Stimulated activated CD8-positive, alpha-beta memory T cell treated with anti-CD3 and anti-CD28 coated beads, Interleukin-15, amount 100 ng/mL, for 24 hours (primary cell): ENCODE measurements around the gene PDAP1.
A peak's percentile ranks its signal among the peaks of the same experiment; 100 is the strongest.
"Not testable (repeated sequence)": the region's sequence is repeated elsewhere in the genome, so short reads cannot be mapped to it uniquely, and the experiment has no call there.

Experiments
- DNase-seq: peaks from one replicate; pipeline ENCODE4 v3.0.0-alpha.2; 2020; ENCODE audit warnings: low read depth

PDAP1 gene

GRCh38 chr7:99396418-99397296 lies 11.7 kb downstream of the PDAP1 start:
- no peak for DNase-seq

- no peak for DNase-seq
Measured at GRCh38 chr7:99395616-99396327, 12.6 kb downstream of the PDAP1 start.

- DNase-seq: no peak
Measured at GRCh38 chr7:99394188-99394502, 14.3 kb downstream of the PDAP1 start.

- DNase-seq: no peak
Measured at GRCh38 chr7:99393355-99394187, 14.8 kb downstream of the PDAP1 start.

GRCh38 chr7:99392659-99393354 lies 15.6 kb downstream of the PDAP1 start:
- DNase-seq: peak; percentile 48

- DNase-seq: no peak
Measured at GRCh38 chr7:99392046-99392445, 16.4 kb downstream of the PDAP1 start.

- DNase-seq: no peak
Measured at GRCh38 chr7:99390941-99391602, 17.3 kb downstream of the PDAP1 start.

GRCh38 chr7:99389772-99390171 lies 18.6 kb downstream of the PDAP1 start:
- DNase-seq: no peak

GRCh38 chr7:99387912-99388311 lies 20.5 kb downstream of the PDAP1 start:
- no peak for DNase-seq

GRCh38 chr7:99387239-99387635 lies 21.2 kb downstream of the PDAP1 start:
- DNase-seq: not testable (repeated sequence)

- no peak for DNase-seq
Measured at GRCh38 chr7:99386584-99387238, 21.7 kb downstream of the PDAP1 start.

GRCh38 chr7:99385564-99385963 lies 22.8 kb downstream of the PDAP1 start:
- no peak for DNase-seq

GRCh38 chr7:99384523-99384922 lies 23.9 kb downstream of the PDAP1 start:
- DNase-seq: no peak

- DNase-seq: no peak
Measured at GRCh38 chr7:99383791-99384370, 24.5 kb downstream of the PDAP1 start.

GRCh38 chr7:99383203-99383602 lies 25.2 kb downstream of the PDAP1 start:
- DNase-seq: no peak

- DNase-seq: no peak
Measured at GRCh38 chr7:99381664-99382075, 26.7 kb downstream of the PDAP1 start.

- peak; percentile 58 for DNase-seq
Measured at GRCh38 chr7:99380823-99381663, 27.4 kb downstream of the PDAP1 start.

- DNase-seq: no peak
Measured at GRCh38 chr7:99380032-99380822, 28.2 kb downstream of the PDAP1 start.

- not testable (repeated sequence) for DNase-seq
Measured at GRCh38 chr7:99379693-99380031, 28.7 kb downstream of the PDAP1 start.
